HuH-7.5 (cell line): ENCODE results near the gene ANAPC16.

Source experiments
- DNase-seq: peaks from one replicate; pipeline ENCODE4 v3.0.0; 2011; ENCODE audit warnings: low spot score

ANAPC16 gene

GRCh38 chr10:72283131-72283530 is 67.3 kb downstream of the ANAPC16 start:
- no peak for DNase-seq
